Activated CD8-positive, alpha-beta memory T cell treated with anti-CD3 and anti-CD28 coated beads for 48 hours (primary cell): ENCODE measurements around the gene COQ4.
"Not testable (repeated sequence)": the region's sequence is repeated elsewhere in the genome, so short reads cannot be mapped to it uniquely, and the experiment has no call there.

Source experiments
- DNase-seq, 3 experiments: peaks; one replicate each; pipeline ENCODE4 v3.0.0-alpha.2; 2020; ENCODE audit warnings: low read depth in 2 of 3, low spot score in 2 of 3

Gene COQ4

DNA sequence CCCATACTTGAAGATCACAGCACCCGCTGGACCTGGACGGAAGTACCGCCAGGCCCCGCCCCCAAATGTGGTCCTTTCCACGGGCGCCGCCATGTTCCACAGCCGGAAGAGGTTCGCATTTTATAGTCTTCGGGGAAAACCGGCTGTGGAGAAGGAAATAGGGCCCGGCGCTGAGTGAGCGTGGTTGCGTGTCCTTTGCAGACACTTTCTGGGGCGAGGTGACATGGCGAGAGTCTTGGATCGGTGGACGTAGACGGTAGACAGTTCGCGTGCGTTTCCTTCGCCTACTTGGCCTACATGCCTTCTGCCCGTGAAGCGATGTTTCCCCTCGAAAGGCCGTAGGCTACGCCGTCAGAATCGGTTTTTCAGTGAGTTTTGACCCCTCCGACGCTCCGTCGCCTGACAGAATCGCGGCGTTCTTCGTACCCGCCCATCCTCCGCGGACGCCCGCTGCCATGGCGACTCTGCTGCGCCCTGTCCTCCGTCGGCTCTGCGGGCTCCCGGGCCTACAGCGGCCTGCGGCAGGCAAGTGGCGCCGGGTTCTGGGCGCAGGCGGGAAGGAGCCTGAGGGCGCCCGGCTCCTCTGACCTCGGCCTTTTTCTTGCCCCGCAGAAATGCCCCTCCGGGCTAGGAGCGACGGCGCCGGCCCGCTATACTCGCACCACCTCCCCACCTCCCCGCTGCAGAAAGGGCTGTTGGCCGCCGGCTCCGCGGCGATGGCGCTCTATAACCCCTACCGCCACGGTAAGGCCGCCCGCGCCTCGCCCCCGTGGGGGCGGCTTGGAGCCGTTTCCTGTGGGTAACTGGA lies at the start of gene COQ4, which contains the start of gene TRUB2:
Gene COQ4, plus strand, starts transcription at position 436 of the 808 bp plus-strand sequence. Its CDS starts 20 bp downstream, at position 456.
Gene TRUB2, minus strand, starts transcription at position 44 of the 808 bp plus-strand sequence. Its CDS starts 39 bp downstream, at position 5.
- peak; percentile 76 to 88 (median 81) for DNase-seq

- no peak for DNase-seq
These were observed 48.4 kb upstream of the COQ4 start for GRCh38 chr9:128274245-128274644.

DNA sequence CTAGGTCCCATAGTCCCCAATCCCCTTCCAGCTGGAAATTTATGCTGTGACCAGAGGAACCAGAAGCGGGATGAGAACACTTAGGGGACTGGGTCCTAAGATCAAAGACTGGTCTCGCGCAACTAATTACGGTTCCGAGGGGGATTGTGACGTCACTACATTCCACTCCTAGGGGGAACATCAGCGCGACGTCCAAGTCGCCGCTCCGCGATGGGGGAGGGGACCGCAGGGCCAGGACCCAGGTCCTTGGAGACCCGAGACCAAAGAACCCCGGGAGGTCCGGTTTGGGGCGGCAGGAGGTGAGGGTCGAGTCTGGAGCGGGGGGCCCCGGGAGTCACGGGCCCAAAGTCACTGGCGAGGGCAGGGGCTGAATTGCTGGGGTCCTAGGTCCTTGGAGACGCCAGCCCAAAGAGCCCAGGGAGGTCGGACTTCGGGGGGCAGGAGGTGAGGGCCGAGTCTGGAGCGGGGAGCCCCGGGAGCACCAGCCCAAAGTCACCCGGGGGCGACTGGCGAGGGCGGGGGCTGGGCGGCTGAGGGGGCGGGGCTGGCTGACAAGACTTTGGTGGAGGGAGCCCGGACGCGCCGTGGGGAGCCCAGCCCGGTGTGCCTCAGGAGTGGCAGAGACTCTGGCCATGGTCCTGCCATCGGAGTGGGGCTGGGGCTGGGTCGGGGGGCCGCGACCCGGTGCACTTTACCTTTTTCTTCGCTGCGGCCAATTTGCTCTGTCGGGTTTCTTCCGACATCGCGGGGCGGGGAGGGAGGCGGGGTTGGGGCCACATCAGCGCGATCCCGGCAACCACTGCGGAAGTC lies 47.2 kb upstream of the COQ4 start, which contains the start of gene GOLGA2:
Gene GOLGA2, minus strand, starts transcription at position 810 of the 810 bp plus-strand sequence. Its CDS starts 31 bp downstream, at position 779.
- no peak for DNase-seq

- DNase-seq: peak; percentile 99 to 100 (median 100)
These were observed 46.5 kb upstream of the COQ4 start, which contains the start of gene SWI5 for GRCh38 chr9:128276008-128276573. TSS of gene SWI5 (plus strand) at chr9:128276276.

- DNase-seq: no peak
These were observed 45.9 kb upstream of the COQ4 start for GRCh38 chr9:128276574-128277270.

- not testable (repeated sequence) for DNase-seq
These were observed 43.3 kb upstream of the COQ4 start for GRCh38 chr9:128279088-128280073.

DNA sequence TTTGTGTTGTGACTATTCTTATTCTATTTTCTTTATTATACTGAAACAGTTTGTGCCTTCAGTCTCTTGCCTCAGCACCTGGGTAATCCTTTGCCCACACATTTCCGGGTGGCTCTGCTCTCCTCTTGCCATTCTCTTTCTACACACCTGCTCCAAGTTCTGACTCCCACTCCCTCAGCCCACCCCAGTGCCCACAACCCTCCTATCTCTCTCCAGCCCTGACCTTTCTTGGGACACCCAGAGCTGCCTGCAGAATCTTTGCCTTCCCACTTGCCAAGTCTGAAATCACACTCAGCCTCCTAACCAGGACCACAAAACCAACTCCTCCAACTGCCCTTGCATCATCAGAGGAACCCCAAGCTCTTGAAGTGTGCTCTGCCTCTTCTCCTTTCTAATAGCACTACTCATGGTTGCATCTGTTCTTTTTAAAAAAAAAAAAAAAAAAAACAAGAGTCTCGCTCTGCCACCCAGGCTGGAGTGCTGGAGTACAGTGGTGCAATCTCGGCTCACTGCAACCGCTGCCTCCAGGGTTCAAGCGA lies 42.5 kb upstream of the COQ4 start:
- DNase-seq: no peak

GRCh38 chr9:128282500-128282899 lies 40.1 kb upstream of the COQ4 start:
- DNase-seq: no peak

DNA sequence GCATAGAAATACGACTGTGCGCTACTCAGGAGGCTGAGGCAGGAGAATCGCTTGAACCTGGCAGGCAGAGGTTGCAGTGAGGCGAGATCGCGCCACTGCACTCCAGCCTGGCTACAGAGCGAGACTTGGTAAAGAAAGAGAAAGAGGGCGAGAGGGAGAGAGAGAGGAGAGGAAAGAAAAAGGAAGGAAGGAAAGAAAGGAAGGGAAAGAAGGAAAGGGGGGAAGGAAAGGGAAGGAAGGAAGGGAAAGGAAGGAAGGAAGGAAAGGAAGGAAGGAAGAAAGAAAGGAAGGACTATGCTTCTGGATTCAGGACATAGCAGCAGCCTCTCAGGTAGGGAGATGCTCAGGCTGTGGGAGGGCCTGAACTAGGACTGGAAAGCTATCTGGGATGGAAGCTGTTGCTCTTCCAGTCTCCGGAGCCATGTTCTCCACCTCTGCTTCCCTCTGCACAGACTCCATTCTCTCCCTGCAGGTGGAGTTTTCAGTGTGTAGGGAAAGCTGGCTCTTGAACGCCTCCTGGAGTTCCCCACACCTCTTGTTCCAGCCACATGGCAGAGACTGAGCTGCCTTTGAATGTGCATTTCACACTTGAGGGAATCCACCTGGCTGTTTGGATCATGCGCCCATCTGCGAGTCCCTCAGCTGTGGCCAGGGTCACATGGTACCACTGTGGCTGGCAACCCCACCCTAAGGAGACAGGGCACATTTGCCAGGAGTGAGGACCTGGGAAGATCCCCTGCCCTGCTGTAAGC lies 37.4 kb upstream of the COQ4 start:
- no peak for DNase-seq

DNA sequence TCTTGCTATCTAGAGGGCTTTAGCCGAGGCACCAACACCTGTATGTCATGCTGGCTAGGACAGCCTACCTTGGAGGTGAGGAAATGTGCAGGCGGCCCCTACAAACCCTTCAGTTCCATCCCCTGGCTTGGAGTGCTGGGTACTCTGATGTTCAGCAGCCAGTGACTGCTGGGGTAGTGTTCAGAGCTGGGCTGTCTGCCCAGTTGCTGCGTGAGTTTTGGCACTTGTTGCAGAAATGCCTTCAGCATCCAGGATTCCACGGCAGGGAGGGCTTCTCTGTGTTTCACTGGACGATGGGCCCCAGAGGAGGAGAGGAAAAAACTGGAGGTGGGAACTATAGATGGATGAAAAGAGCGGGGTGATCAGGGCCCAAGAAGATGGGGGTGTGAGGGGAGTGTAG lies 36.2 kb upstream of the COQ4 start:
- no peak for DNase-seq

DNA sequence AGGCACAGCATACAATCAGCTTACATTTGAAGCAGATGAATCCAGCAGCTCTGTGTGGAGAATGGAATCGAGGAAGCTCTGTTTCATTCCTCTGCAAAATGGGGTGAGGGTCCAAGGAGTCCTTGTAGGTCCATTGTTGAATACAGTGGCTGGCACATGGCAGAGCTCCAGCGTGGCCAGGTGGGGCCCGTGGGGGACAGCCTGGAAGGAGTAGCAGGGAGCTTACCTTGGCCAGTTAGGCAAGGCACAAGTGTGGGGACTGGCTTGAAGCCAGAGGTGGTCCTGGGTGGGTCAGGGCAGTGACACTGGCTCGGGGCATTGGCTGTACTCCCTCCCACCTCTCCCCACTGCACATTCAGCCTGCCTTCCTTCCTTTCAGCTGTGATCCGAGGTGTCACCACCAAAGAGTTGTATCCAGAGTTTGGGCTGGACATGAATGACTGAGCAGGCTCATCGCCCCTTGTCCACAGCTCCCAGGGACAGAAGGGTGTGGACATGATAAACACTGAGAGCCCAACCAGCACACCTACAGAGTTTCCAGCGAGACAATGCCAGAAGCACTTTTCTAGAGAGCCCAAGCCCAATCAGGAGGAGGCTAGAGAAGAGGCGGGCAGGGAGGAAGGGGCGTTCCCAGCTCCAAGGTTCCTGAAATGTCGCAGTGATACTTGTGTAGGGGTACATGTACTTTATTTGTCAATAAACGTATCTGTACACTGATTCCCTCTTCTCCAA lies 34.2 kb upstream of the COQ4 start:
- DNase-seq: no peak

GRCh38 chr9:128292009-128292408 lies 30.6 kb upstream of the COQ4 start:
- DNase-seq: no peak

DNA sequence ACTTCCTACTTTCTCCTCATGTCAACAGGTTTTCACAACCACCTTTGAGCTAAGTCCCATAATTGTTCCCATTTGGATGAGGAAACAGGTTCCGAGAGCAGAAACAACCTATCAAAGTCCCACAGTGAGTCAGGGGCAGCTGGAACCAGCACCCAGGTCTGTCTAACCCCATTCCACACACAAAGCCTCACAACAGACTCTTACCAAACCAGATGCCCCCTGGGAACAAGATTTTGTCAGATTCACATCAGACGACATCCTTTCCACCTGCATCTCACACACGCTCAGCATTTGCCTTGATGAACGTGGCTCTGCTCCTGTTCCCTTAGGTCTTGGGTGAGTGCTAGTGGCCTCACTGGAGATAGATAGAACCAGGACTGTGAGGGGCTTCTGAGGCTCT lies 29.5 kb upstream of the COQ4 start:
- DNase-seq: no peak

DNA sequence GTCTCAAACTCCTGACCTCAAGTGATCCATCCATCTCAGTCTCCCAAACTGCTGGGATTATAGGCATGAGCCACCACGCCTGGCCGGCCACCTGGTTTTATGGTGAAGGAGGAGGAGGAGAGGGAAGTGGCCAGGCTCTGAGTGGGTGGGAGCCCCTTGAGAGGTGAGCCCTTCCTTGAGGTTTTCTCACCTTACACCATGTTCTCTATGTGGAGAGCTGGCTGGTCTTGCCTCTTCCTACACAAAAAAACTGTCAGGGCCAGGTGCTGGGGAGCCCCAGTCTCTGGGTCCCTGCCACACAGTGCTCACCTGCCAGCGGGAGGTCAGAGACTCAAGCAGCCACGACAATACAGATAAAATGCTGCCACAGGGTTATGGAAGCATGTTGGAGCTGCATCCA lies 28.5 kb upstream of the COQ4 start:
- DNase-seq: no peak

- DNase-seq: no peak
These were observed 26.1 kb upstream of the COQ4 start for GRCh38 chr9:128296340-128297220.

DNA sequence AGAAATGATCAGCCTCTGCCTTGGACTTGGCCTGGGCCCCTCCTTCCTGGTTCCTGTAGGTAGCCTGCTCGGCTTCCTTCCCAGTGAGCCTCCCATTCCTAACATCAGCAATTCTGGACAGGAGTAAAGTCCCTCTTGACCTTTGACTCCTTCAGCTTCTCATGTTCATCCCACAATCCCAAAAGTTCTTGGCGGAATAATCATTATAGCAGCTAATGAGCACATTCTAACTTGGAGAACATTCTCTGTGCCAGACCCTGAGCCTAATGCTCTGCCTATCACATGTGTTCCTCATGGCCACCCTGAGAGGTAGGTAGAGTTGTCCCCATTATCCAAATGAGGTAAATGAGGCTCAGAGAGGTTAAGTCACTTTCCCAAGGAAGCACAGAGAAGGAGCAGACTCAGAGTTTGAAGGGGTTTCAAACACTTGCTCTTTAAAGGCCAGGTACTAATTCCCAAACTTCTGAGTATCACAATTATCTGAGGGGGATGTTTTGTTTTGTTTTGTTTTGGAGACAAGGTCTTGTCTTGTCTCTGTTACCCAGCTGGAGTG lies 25.3 kb upstream of the COQ4 start:
- DNase-seq: no peak
